Parathyroid adenoma (tissue), 2 donors: ENCODE results near the gene ARHGAP32.

ENCODE experiments used
- H2AFZ ChIP-seq: fragments of 300-600 bp; sonication (generic); one replicate; pipeline ENCODE4 v1.7.0; 2017; ENCODE audit warnings: antibody characterized with exemption, mild to moderate bottlenecking
- H3K27ac ChIP-seq: fragments of 300-600 bp; sonication (generic); one replicate; pipeline ENCODE4 v1.7.0; 2017
- H3K27me3 ChIP-seq: fragments of 300-600 bp; sonication (generic); one replicate; pipeline ENCODE4 v1.7.0; 2017; ENCODE audit warnings: low read length; ENCODE audit not compliant: control insufficient read depth, insufficient read depth
- H3K36me3 ChIP-seq: fragments of 300-600 bp; sonication (generic); one replicate; pipeline ENCODE4 v1.7.0; 2017; ENCODE audit warnings: low read length; ENCODE audit not compliant: control insufficient read depth, insufficient read depth
- H3K4me1 ChIP-seq: fragments of 300-600 bp; sonication (generic); one replicate; pipeline ENCODE4 v1.7.0; 2017; ENCODE audit warnings: control low read depth
- H3K4me2 ChIP-seq: fragments of 300-600 bp; sonication (generic); one replicate; pipeline ENCODE4 v1.7.0; 2017; ENCODE audit warnings: low read length
- H3K4me3 ChIP-seq: fragments of 300-600 bp; sonication (generic); one replicate; pipeline ENCODE4 v1.7.0; 2017; ENCODE audit warnings: low read depth, low read length
- H3K79me2 ChIP-seq: fragments of 300-600 bp; sonication (generic); one replicate; pipeline ENCODE4 v1.7.0; 2017; ENCODE audit warnings: control low read depth
- H3K9ac ChIP-seq: fragments of 300-600 bp; sonication (generic); one replicate; pipeline ENCODE4 v1.7.0; 2017; ENCODE audit warnings: mild to moderate bottlenecking
- H3K9me3 ChIP-seq: fragments of 300-600 bp; sonication (generic); one replicate; pipeline ENCODE4 v1.7.0; 2017; ENCODE audit warnings: low read length; ENCODE audit not compliant: control insufficient read depth
- CTCF ChIP-seq: fragments of 300-600 bp; sonication (generic); IDR thresholded peaks from one replicate; pipeline ENCODE4 v1.7.0; 2017; ENCODE audit warnings: antibody characterized with exemption, mild to moderate bottlenecking
- donor health status: primary hyperparathyroidism.

The ARHGAP32 gene

GRCh38 chr11:129042503-129042902 is 149.6 kb downstream of the ARHGAP32 start:
- Histone ChIP-seq H3K4me1 (no peaks in the 10 kb centered on the region), H3K79me2 (no peaks in the 10 kb centered on the region)
- no peak for TF ChIP-seq CTCF

DNA sequence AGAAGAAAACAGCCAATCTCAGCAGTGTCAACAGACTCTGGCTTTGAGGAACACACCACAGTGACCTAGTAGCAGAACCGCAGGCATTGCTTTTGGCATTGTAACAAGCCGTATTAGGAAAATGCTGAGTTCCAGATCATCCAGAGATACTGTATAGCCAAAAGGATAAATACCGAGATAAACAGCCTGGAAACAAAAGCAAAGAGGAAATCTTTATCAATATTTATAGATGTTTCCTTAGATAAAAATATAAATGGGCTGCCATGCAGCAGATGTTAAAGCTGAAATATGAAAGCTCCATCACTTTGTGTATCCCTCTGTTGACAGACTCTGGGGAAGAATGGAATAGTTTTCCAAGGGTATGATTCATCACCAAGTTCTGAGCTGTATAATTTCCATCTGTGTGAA is 150.5 kb downstream of the ARHGAP32 start:
- Histone ChIP-seq H3K36me3 (no peaks in the 10 kb centered on the region), H3K79me2 (no peaks in the 10 kb centered on the region), H3K27ac (no peak overlapping the region), H3K4me3 (no peak overlapping the region), H2AFZ (no peak overlapping the region), H3K4me2 (no peak overlapping the region), H3K4me1 (no peaks in the 10 kb centered on the region), H3K27me3 (no peaks in the 10 kb centered on the region), H3K9me3 (no peaks in the 10 kb centered on the region), H3K9ac (no peak overlapping the region)
- no peak for TF ChIP-seq CTCF

More at GRCh38 chr11:129042503-129042902, 149.6 kb downstream of the ARHGAP32 start:
- Histone ChIP-seq H3K9ac (no peak overlapping the region), H2AFZ (no peak overlapping the region), H3K36me3 (no peaks in the 10 kb centered on the region), H3K9me3 (no peaks in the 10 kb centered on the region), H3K27me3 (no peaks in the 10 kb centered on the region), H3K4me3 (no peak overlapping the region), H3K27ac (no peak overlapping the region), H3K4me2 (no peak overlapping the region)

DNA sequence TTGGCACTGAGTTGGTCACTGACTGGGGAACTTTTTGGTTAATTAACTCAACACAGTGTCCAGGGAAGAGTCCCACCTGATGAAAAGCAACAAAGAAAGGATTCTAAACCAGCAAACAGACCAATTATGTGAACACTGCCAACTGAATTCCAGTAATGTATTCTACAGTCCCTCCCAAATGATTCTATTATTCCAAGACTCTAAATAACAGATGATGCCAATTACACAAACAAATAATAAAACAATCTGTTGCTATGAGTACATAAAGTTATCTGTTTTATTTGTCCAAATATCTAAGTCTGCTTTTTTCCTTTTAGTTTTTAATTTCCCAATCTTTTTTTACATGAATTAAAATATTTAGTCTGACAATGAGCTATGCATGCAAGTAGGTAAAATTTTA is 151.2 kb downstream of the ARHGAP32 start:
- no peak overlapping the region for H3K4me2 ChIP-seq
- H3K9ac ChIP-seq, result no peak overlapping the region
- H3K27me3 ChIP-seq, result no peaks in the 10 kb centered on the region
- H2AFZ ChIP-seq, result no peak overlapping the region
- H3K4me3 ChIP-seq, result no peak overlapping the region
- no peaks in the 10 kb centered on the region for H3K79me2 ChIP-seq
- TF ChIP-seq CTCF, result no peak
- no peak overlapping the region for H3K27ac ChIP-seq
- no peaks in the 10 kb centered on the region for H3K9me3 ChIP-seq
- H3K36me3 ChIP-seq, result no peaks in the 10 kb centered on the region
- no peaks in the 10 kb centered on the region for H3K4me1 ChIP-seq

GRCh38 chr11:129035244-129035643 is 156.9 kb downstream of the ARHGAP32 start:
- no peak for TF ChIP-seq CTCF
- H3K36me3 ChIP-seq, result no peaks in the 10 kb centered on the region
- H3K27me3 ChIP-seq, result no peaks in the 10 kb centered on the region
- H3K27ac ChIP-seq, result no peak overlapping the region
- no peaks in the 10 kb centered on the region for H3K4me1 ChIP-seq
- H2AFZ ChIP-seq, result no peak overlapping the region
- H3K9ac ChIP-seq, result no peak overlapping the region
- no peak overlapping the region for H3K4me3 ChIP-seq
- H3K9me3 ChIP-seq, result no peaks in the 10 kb centered on the region
- no peaks in the 10 kb centered on the region for H3K79me2 ChIP-seq
- no peak overlapping the region for H3K4me2 ChIP-seq

DNA sequence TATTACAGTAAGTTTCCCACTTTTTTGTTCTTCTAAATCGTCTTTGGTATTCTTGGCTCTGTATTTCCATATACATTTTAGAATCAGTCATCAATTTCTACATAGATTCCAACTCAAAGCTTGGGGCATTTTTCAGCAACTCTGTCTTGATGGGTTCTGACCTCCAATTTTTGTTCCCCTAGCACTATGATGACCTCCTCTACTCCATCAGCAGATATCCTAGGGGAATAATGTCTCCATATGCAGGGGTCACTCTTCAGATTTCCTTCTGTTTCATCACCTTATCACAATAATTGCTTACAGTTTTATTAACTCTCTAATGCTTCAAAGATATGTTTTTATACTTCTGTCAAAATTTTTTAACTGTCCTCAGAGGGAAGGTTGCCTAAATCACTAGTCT is 158.1 kb downstream of the ARHGAP32 start:
- Histone ChIP-seq H3K27ac (no peak overlapping the region), H3K9ac (no peak overlapping the region), H3K4me3 (no peak overlapping the region), H3K9me3 (no peaks in the 10 kb centered on the region), H3K36me3 (no peaks in the 10 kb centered on the region), H2AFZ (no peak overlapping the region), H3K27me3 (no peaks in the 10 kb centered on the region), H3K79me2 (no peaks in the 10 kb centered on the region), H3K4me1 (no peaks in the 10 kb centered on the region), H3K4me2 (no peak overlapping the region)
- no peak for TF ChIP-seq CTCF
